ENCODE results near the gene CELA3A. TPM values are rescaled to one million over a fixed set of nuclear protein-coding genes. Genes with fewer than 3 reads are reported as not detected.

The CELA3A gene
- total RNA-seq, 4 donors from 2014 or later: not detected

DNA sequence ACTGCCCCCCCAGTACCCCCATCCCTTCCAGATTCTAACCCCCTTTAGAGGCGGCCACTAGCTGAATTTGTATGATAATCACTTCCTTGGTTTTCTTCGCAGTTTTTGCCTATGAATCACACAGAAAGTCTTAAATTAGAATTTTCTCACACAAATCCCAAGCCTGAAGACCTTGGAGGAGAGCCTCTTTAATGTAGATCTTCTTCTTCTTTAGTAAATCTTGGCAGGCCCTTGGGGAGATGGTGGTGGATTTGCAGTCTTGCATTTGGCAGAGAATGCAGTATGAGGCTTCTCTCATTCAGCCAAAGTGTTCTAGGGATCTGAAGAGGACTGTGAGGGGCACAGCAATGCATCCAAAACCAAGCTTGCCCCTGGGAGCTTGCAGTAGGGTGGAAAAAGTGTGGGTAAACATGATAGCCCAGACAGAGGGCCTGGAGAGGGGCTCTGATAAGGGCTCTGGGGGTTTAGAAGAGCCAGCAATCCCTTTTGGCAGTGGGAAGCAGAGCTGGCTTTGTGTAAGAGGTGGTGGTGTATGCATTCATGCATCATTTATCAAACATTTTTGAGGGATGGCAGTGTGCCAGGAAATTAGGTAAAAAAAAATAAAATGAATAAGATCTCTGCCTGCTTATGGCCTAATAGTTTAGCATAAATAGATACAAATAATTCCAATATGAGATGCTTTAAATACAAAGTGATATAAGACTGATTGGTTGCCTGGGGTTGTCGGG lies 43.4 kb downstream of the CELA3A start:
- Histone ChIP-seq H3K27me3 (no peaks in the 10 kb centered on the region), H3K4me1 (peaks cover 4 to 10% (median 6%) of the 10 kb centered on the region in 4 donors), H3K36me3 (no peaks in the 10 kb centered on the region), H3K27ac (no peak overlapping the region), H3K9me3 (no peaks in the 10 kb centered on the region), H3K4me3 (no peak overlapping the region)
- intact Hi-C loops (cut with DNase I; ENCODE audit: low total_unique reads) (no loop called here), in situ Hi-C loops (cut with MboI; ENCODE audit: low pct_ligation_motif_present in 1 of 4, low pct_unique_long_range_greater_than_20kb in 1 of 4, low sequenced_read_pairs in 3 of 4) (no loop called here)
- no peak for TF ChIP-seq CTCF (IDR thresholded peaks at IDR 0.05)
- TF ChIP-seq POLR2A (IDR thresholded peaks at IDR 0.05): no peak
- TF ChIP-seq POLR2AphosphoS5 (IDR thresholded peaks at IDR 0.05): no peak
- no peak for TF ChIP-seq EP300 (IDR thresholded peaks at IDR 0.05; ENCODE audit: low read depth)
- WGBS, 2 donors (ENCODE audit: low coverage in 1 of 2): 86 to 92% methylated on average over 2 to 3 of the region's 3 CpGs
- no peak for DNase-seq

DNA sequence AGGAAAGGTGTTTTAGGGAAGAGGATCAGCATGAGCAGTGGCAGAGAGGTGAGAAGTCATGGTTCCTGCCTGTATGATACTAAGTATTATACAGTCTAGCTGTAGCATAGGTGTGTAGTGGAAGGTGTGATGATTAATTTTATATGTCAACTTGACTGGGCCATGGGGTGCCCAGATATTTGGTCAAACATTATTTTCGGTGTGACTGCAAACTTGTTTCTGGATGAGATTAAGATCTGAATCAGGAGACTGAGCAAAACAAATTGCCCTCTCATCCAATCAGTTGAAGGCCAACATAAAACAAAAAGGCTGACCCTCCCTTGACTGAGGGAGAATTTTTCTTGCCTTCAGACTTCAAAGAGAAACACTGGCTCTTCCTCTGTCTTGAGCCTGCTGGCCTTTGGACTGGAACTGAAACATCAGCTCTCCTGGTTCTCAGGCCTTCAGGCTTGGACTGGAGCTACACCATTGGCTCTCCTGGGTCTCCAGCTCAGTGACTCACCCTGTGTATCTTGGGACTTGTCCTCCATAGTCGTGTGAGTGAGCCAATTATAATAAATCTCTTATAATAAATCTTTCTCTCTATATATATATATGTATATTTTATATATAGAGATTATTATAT lies 44.3 kb downstream of the CELA3A start:
- TF ChIP-seq POLR2AphosphoS5 (IDR thresholded peaks at IDR 0.05): no peak
- no peak for TF ChIP-seq CTCF (IDR thresholded peaks at IDR 0.05)
- TF ChIP-seq EP300 (IDR thresholded peaks at IDR 0.05; ENCODE audit: low read depth): no peak
- no peak for TF ChIP-seq POLR2A (IDR thresholded peaks at IDR 0.05)
- Histone ChIP-seq H3K36me3 (no peaks in the 10 kb centered on the region), H3K9me3 (no peaks in the 10 kb centered on the region), H3K4me3 (no peak overlapping the region), H3K4me1 (peaks cover 0 to 2% (median 0%) of the 10 kb centered on the region in 4 donors), H3K27ac (no peak overlapping the region), H3K27me3 (no peaks in the 10 kb centered on the region)
- no peak for DNase-seq
- WGBS, 2 donors (ENCODE audit: low coverage in 1 of 2): 38 to 63% methylated on average over 1 to 2 of the region's 2 CpGs
- in situ Hi-C loops (cut with MboI; ENCODE audit: low pct_ligation_motif_present in 1 of 4, low pct_unique_long_range_greater_than_20kb in 1 of 4, low sequenced_read_pairs in 3 of 4) (no loop called here), intact Hi-C loops (cut with DNase I; ENCODE audit: low total_unique reads) (no loop called here)

DNA sequence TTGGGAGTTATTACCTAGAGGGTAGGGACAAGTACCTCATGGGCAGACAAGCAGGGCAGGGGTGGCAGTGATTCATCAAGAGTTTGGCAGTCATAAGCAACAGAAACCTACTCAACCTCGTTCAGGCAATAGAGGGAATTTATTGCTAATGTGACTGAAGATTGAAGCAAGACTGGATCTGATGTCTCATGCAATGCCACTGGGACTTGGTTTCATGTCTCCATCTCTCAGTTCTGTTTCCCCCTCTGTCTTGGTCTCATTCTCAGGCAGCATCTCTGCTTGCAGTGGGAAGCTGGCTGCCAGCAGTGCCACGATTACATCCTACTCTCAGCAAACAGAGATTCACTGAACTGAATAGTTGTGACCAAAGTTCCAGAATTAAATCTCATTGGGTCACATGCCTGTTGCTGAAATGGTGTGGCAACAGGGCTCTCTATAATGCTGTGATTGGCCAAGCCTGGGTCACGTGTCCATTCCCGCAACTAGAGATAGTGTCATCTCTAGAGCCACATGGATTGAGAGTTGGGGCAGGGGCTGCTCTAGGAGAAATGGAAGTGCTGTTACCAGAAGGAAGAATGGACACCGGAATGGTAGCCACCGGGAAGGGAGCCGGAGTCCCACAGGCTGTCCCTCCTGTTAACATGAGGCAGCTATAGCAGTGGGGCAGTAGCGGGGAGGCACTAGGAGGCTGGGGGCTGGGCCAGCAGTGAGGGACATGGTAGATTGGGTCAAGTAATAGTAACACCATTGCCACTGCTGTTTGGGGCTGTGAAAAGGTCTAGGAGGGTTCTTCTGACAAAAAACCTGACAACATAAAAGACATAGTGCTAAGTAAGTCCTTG lies 47.1 kb downstream of the CELA3A start:
- Histone ChIP-seq H3K27me3 (no peaks in the 10 kb centered on the region), H3K4me3 (no peak overlapping the region), H3K36me3 (no peaks in the 10 kb centered on the region), H3K9me3 (no peaks in the 10 kb centered on the region), H3K27ac (no peak overlapping the region), H3K4me1 (peaks cover 0 to 3% (median 0%) of the 10 kb centered on the region in 4 donors)
- intact Hi-C loops (cut with DNase I; ENCODE audit: low total_unique reads): no loop called here
- in situ Hi-C loops (cut with MboI; ENCODE audit: low pct_ligation_motif_present in 1 of 4, low pct_unique_long_range_greater_than_20kb in 1 of 4, low sequenced_read_pairs in 3 of 4): no loop called here
- 25 to 69% methylated on average over 1 to 8 of the region's 8 CpGs for WGBS, 2 donors (ENCODE audit: low coverage in 1 of 2)
- no peak for DNase-seq
- no peak for TF ChIP-seq POLR2AphosphoS5 (IDR thresholded peaks at IDR 0.05)
- TF ChIP-seq CTCF (IDR thresholded peaks at IDR 0.05): no peak
- no peak for TF ChIP-seq POLR2A (IDR thresholded peaks at IDR 0.05)
- no peak for TF ChIP-seq EP300 (IDR thresholded peaks at IDR 0.05; ENCODE audit: low read depth)

DNA sequence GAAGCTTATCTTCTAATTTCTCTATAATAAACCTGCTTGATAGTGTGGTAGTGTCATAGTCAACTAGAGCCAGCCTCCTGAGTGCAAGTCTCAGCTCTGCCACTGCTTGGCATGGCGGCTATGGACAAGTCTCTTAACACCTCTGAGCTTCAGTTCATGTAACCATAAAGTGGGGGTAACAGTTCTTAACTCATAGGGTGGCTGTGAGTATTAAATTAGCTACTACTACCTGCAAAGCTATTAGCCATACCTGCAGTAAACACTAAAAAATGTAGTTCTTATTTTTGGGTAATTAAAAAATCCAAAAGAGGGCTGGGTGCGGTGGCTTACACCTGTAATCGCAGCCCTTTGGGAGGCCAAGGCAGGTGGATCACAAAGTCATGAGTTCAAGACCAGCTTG lies 48.9 kb downstream of the CELA3A start:
- H3K27me3 ChIP-seq: no peaks in the 10 kb centered on the region
- no peaks in the 10 kb centered on the region for H3K9me3 ChIP-seq
- no peaks in the 10 kb centered on the region for H3K36me3 ChIP-seq
- in situ Hi-C loops (cut with MboI; ENCODE audit: low pct_ligation_motif_present in 1 of 4, low pct_unique_long_range_greater_than_20kb in 1 of 4, low sequenced_read_pairs in 3 of 4) (no loop called here), intact Hi-C loops (cut with DNase I; ENCODE audit: low total_unique reads) (loop anchor here (10.0 kb wide), 1 partner anchor 64 kb away; no protein-coding TSS in a partner anchor)
- 98 to 100% methylated on average over 1 to 3 of the region's 3 CpGs for WGBS, 2 donors (ENCODE audit: low coverage in 1 of 2)
- no peak overlapping the region for H3K4me3 ChIP-seq
- DNase-seq: no peak
- H3K27ac ChIP-seq: no peak overlapping the region
- peaks cover 9 to 16% (median 11%) of the 10 kb centered on the region in 4 donors for H3K4me1 ChIP-seq
- no peak for TF ChIP-seq POLR2A (IDR thresholded peaks at IDR 0.05)
- no peak for TF ChIP-seq POLR2AphosphoS5 (IDR thresholded peaks at IDR 0.05)
- no peak for TF ChIP-seq EP300 (IDR thresholded peaks at IDR 0.05; ENCODE audit: low read depth)
- no peak for TF ChIP-seq CTCF (IDR thresholded peaks at IDR 0.05)
